CD4-positive, alpha-beta T cell (primary cell): Measurements from ENCODE around the gene VWA8. TPM values are rescaled to one million over a fixed set of nuclear protein-coding genes. Genes with fewer than 3 reads are reported as not detected.

Experiments used
- ATAC-seq: fragments of 200-7000 bp; cut with Tn5 transposase; one replicate; pipeline ENCODE4 v1.10.0; 2022; ENCODE audit warnings: mild to moderate bottlenecking; ENCODE audit not compliant: poor library complexity
- CTCF ChIA-PET: fragments of 350-600 bp; sonication (Branson Sonifier 250); formaldehyde crosslinking; loops from one replicate; lab custom pipeline; 2021; ENCODE audit warnings: antibody characterized with exemption, inconsistent platforms; lab: Charles Lee
- POLR2A ChIA-PET: fragments of 350-600 bp; sonication (Branson Sonifier 250); formaldehyde crosslinking; loops from one replicate; lab custom pipeline; 2021; ENCODE audit warnings: antibody characterized with exemption, inconsistent platforms; lab: Charles Lee
- DNase-seq, 14 experiments: peaks; one replicate each; pipeline ENCODE4 v3.0.0-alpha.2; 2013 to 2020; ENCODE audit warnings: mixed read lengths in 2 of 14
- H3K27ac ChIP-seq, 2 donors: one replicate each; pipeline versions ENCODE4 v1.5.1 to v1.7.0; 2013; ENCODE audit warnings: low read length in 2 of 2, low read depth in 1 of 2, mild to moderate bottlenecking in 1 of 2
- H3K27me3 ChIP-seq, 2 experiments: 1 replicate in 1 of 2; 2 replicates in 1 of 2; pipeline versions ENCODE4 v1.6.1 to v1.7.0; 2013; ENCODE audit warnings: low read length in 2 of 2, control low read depth in 1 of 2, mild to moderate bottlenecking in 1 of 2, moderate library complexity in 1 of 2; ENCODE audit not compliant: insufficient read depth in 2 of 2, control insufficient read depth in 1 of 2
- H3K36me3 ChIP-seq: one replicate; pipeline ENCODE4 v1.6.1; 2013; ENCODE audit warnings: low read length, control low read depth; ENCODE audit not compliant: insufficient read depth
- H3K4me1 ChIP-seq: one replicate; pipeline ENCODE4 v1.6.1; 2013; ENCODE audit warnings: low read length, control low read depth; ENCODE audit not compliant: insufficient read depth
- H3K4me3 ChIP-seq: one replicate; pipeline ENCODE4 v1.5.1; 2013; ENCODE audit warnings: mild to moderate bottlenecking, low read length, moderate library complexity
- H3K9me3 ChIP-seq, 2 experiments: 1 replicate in 1 of 2; 2 replicates in 1 of 2; pipeline versions ENCODE4 v1.6.1 to v1.7.0; 2013; ENCODE audit warnings: low read length in 2 of 2, mild to moderate bottlenecking in 2 of 2, control low read depth in 1 of 2, moderate library complexity in 1 of 2; ENCODE audit not compliant: control insufficient read depth in 1 of 2, insufficient read depth in 1 of 2
- H3K27ac Mint-ChIP-seq: one replicate; pipeline ENCODE4 v1.8.0; 2020; ENCODE audit warnings: mixed read lengths
- H3K27me3 Mint-ChIP-seq: one replicate; pipeline ENCODE4 v1.8.0; 2021; ENCODE audit warnings: mixed read lengths
- H3K36me3 Mint-ChIP-seq: one replicate; pipeline ENCODE4 v1.8.0; 2021; ENCODE audit warnings: low read depth, mixed read lengths
- H3K4me1 Mint-ChIP-seq: one replicate; pipeline ENCODE4 v1.8.0; 2021; ENCODE audit warnings: low read depth, mixed read lengths
- H3K4me3 Mint-ChIP-seq: one replicate; pipeline ENCODE4 v1.8.0; 2020; ENCODE audit warnings: mild to moderate bottlenecking, mixed read lengths
- H3K9me3 Mint-ChIP-seq: one replicate; pipeline ENCODE4 v1.8.0; 2020; ENCODE audit warnings: mixed read lengths
- CTCF ChIP-seq: fragments of 200-600 bp; IDR thresholded peaks from one replicate; pipeline ENCODE4 v1.8.0; 2022; ENCODE audit warnings: antibody characterized with exemption, mild to moderate bottlenecking
- intact Hi-C, 2 experiments: fragments of 100-400 bp; cut with DNase I in 1 of 2; cut with micrococcal nuclease in 1 of 2; formaldehyde crosslinking; loops; one replicate each; pipeline versions ENCODE4 v1.15.1 to v1.9.0; 2023 to 2025; cut with DNase I, micrococcal nuclease
- total RNA-seq, 174 experiments: library from RNA in 2 of 174; stranded (reverse) in 2 of 174; gene quantifications; one replicate each; pipeline ENCODE4 v1.2.3 and lab custom pipeline; 2021 to 2026

VWA8 gene
- total RNA-seq, 2 experiments from 2014 or later = 18.7 to 19.0 TPM

- Mint-ChIP-seq H3K9me3 (no peaks in the 10 kb centered on the region), H3K27ac (no peak overlapping the region), H3K27me3 (no peaks in the 10 kb centered on the region), H3K4me3 (no peak overlapping the region), H3K36me3 (no peaks in the 10 kb centered on the region), H3K4me1 (no peaks in the 10 kb centered on the region)
- CTCF ChIA-PET = no interaction called here
- H3K27me3 ChIP-seq = no peaks in the 10 kb centered on the region
- H3K4me1 ChIP-seq = no peaks in the 10 kb centered on the region
- DNase-seq = no peak
- no peak for TF ChIP-seq CTCF
- POLR2A ChIA-PET = no interaction called here
- no peak for ATAC-seq
- intact Hi-C loops = no loop called here
- H3K27ac ChIP-seq = no peak overlapping the region
- H3K36me3 ChIP-seq = no peaks in the 10 kb centered on the region
- H3K4me3 ChIP-seq = no peak overlapping the region
- H3K9me3 ChIP-seq = no peaks in the 10 kb centered on the region
Measured at GRCh38 chr13:41997396-41997795, 36.5 kb upstream of the VWA8 start.

GRCh38 chr13:41995946-41996345, 35.0 kb upstream of the VWA8 start:
- no peak for TF ChIP-seq CTCF
- ChIA-PET CTCF (no interaction called here), POLR2A (no interaction called here)
- Mint-ChIP-seq H3K27ac (no peak overlapping the region), H3K9me3 (no peaks in the 10 kb centered on the region), H3K4me3 (no peak overlapping the region), H3K36me3 (no peaks in the 10 kb centered on the region), H3K27me3 (no peaks in the 10 kb centered on the region), H3K4me1 (no peaks in the 10 kb centered on the region)
- Histone ChIP-seq H3K27ac (no peak overlapping the region), H3K36me3 (no peaks in the 10 kb centered on the region), H3K4me1 (no peaks in the 10 kb centered on the region), H3K27me3 (no peaks in the 10 kb centered on the region), H3K9me3 (no peaks in the 10 kb centered on the region), H3K4me3 (no peak overlapping the region)
- DNase-seq = no peak
- intact Hi-C loops = no loop called here
- no peak for ATAC-seq

- peaks cover 6% of the 10 kb centered on the region for H3K27me3 Mint-ChIP-seq
- Histone ChIP-seq H3K4me1 (no peaks in the 10 kb centered on the region), H3K36me3 (no peaks in the 10 kb centered on the region), H3K9me3 (no peaks in the 10 kb centered on the region), H3K27ac (no peak overlapping the region), H3K27me3 (no peaks in the 10 kb centered on the region), H3K4me3 (no peak overlapping the region)
- DNase-seq = no peak
- ChIA-PET POLR2A (no interaction called here), CTCF (no interaction called here)
- no peak for ATAC-seq
- no peak overlapping the region for H3K27ac Mint-ChIP-seq
- TF ChIP-seq CTCF = no peak
- H3K4me3 Mint-ChIP-seq = no peak overlapping the region
- H3K36me3 Mint-ChIP-seq = no peaks in the 10 kb centered on the region
- intact Hi-C loops = no loop called here
- no peaks in the 10 kb centered on the region for H3K9me3 Mint-ChIP-seq
- no peaks in the 10 kb centered on the region for H3K4me1 Mint-ChIP-seq
Measured at GRCh38 chr13:41995336-41995735, 34.4 kb upstream of the VWA8 start.
